Activated B cell treated with CpG ODN at 0.5 μM for 24 hours (primary cell): ENCODE data around the gene ITPR3. TPM values are rescaled to one million over a fixed set of nuclear protein-coding genes. Genes with fewer than 3 reads are reported as not detected.

Experiments used
- ATAC-seq: fragments of 200-7000 bp; cut with Tn5 transposase; one replicate; pipeline ENCODE4 v1.10.0; 2021; ENCODE audit warnings: low read depth, mild to moderate bottlenecking, moderate library complexity
- CTCF ChIA-PET: fragments of 350-600 bp; sonication (Branson Sonifier 250); formaldehyde crosslinking; loops from one replicate; lab custom pipeline; 2021; ENCODE audit warnings: antibody characterized with exemption; lab: Charles Lee
- POLR2A ChIA-PET: fragments of 350-600 bp; sonication (Branson Sonifier 250); formaldehyde crosslinking; loops from one replicate; lab custom pipeline; 2021; ENCODE audit warnings: antibody characterized with exemption; lab: Charles Lee
- DNase-seq: peaks from one replicate; pipeline ENCODE4 v3.0.0; 2022
- H3K27ac Mint-ChIP-seq: one replicate; pipeline ENCODE4 v1.8.0; 2020; ENCODE audit warnings: mixed read lengths
- H3K27me3 Mint-ChIP-seq: one replicate; pipeline ENCODE4 v1.8.0; 2021; ENCODE audit warnings: mixed read lengths
- H3K36me3 Mint-ChIP-seq: one replicate; pipeline ENCODE4 v1.8.0; 2021; ENCODE audit warnings: low read depth, mixed read lengths
- H3K4me1 Mint-ChIP-seq: one replicate; pipeline ENCODE4 v1.8.0; 2021; ENCODE audit warnings: mixed read lengths
- H3K4me3 Mint-ChIP-seq: one replicate; pipeline ENCODE4 v1.8.0; 2020; ENCODE audit warnings: mild to moderate bottlenecking, mixed read lengths
- H3K9me3 Mint-ChIP-seq: one replicate; pipeline ENCODE4 v1.8.0; 2020; ENCODE audit warnings: mixed read lengths
- CTCF ChIP-seq: fragments of 200-600 bp; IDR thresholded peaks from one replicate; pipeline ENCODE4 v1.8.0; 2022; ENCODE audit warnings: antibody characterized with exemption, mild to moderate bottlenecking
- intact Hi-C: fragments of 100-400 bp; cut with micrococcal nuclease; formaldehyde crosslinking; loops from one replicate; pipeline ENCODE4 v1.15.1; 2024
- total RNA-seq: library from RNA; stranded (reverse); gene quantifications from 2 replicates; pipeline ENCODE4 v1.2.3, GENCODE V29; 2022

Gene ITPR3
- total RNA-seq, 1 donor from 2014 or later: 35.5 TPM

- H3K9me3 Mint-ChIP-seq: no peaks in the 10 kb centered on the region
- H3K4me3 Mint-ChIP-seq: no peak overlapping the region
- H3K27ac Mint-ChIP-seq: no peak overlapping the region
- H3K27me3 Mint-ChIP-seq: no peaks in the 10 kb centered on the region
- H3K36me3 Mint-ChIP-seq: peaks cover 61% of the 10 kb centered on the region
- DNase-seq (no peak), ATAC-seq (no peak)
- H3K4me1 Mint-ChIP-seq: peaks cover 4% of the 10 kb centered on the region
- POLR2A ChIA-PET: no interaction called here
- intact Hi-C loops: no loop called here
- CTCF ChIA-PET: no interaction called here
- no peak for TF ChIP-seq CTCF
Measured at GRCh38 chr6:33654831-33655554, 33.9 kb downstream of the ITPR3 start.

- Mint-ChIP-seq H3K9me3 (no peaks in the 10 kb centered on the region), H3K4me3 (no peak overlapping the region), H3K27me3 (no peaks in the 10 kb centered on the region), H3K4me1 (peaks cover 4% of the 10 kb centered on the region), H3K36me3 (peaks cover 60% of the 10 kb centered on the region), H3K27ac (no peak overlapping the region)
- no peak for TF ChIP-seq CTCF
- ATAC-seq: no peak
- DNase-seq: no peak
- ChIA-PET CTCF (no interaction called here), POLR2A (interaction anchor here (0.6 kb wide), 1 partner anchor 339 kb away, joined by 3 read pairs; the partner anchor contains the start of gene ZBTB22)
- intact Hi-C loops: no loop called here
Measured at GRCh38 chr6:33656844-33657243, 35.7 kb downstream of the ITPR3 start.

GRCh38 chr6:33658982-33659689 is 38.0 kb downstream of the ITPR3 start:
- H3K9me3 Mint-ChIP-seq: no peaks in the 10 kb centered on the region
- H3K4me3 Mint-ChIP-seq: no peak overlapping the region
- no peaks in the 10 kb centered on the region for H3K27me3 Mint-ChIP-seq
- peaks cover 62% of the 10 kb centered on the region for H3K36me3 Mint-ChIP-seq
- no peak overlapping the region for H3K27ac Mint-ChIP-seq
- peaks cover 4% of the 10 kb centered on the region for H3K4me1 Mint-ChIP-seq
- DNase-seq (no peak), ATAC-seq (no peak)
- POLR2A ChIA-PET: no interaction called here
- intact Hi-C loops: no loop called here
- CTCF ChIA-PET: no interaction called here
- no peak for TF ChIP-seq CTCF

GRCh38 chr6:33659986-33660385 is 38.9 kb downstream of the ITPR3 start:
- POLR2A ChIA-PET: no interaction called here

More at GRCh38 chr6:33659986-33660385, 38.9 kb downstream of the ITPR3 start:
- no peaks in the 10 kb centered on the region for H3K4me1 Mint-ChIP-seq
- TF ChIP-seq CTCF: no peak
- intact Hi-C loops: no loop called here
- H3K9me3 Mint-ChIP-seq: no peaks in the 10 kb centered on the region
- CTCF ChIA-PET: no interaction called here
- H3K27me3 Mint-ChIP-seq: no peaks in the 10 kb centered on the region
- ATAC-seq (no peak), DNase-seq (no peak)
- H3K36me3 Mint-ChIP-seq: peaks cover 63% of the 10 kb centered on the region
- peak overlapping the region; percentile 51 for H3K27ac Mint-ChIP-seq
- no peak overlapping the region for H3K4me3 Mint-ChIP-seq
